Neural crest cell (in vitro differentiated cells): Measurements from ENCODE around the gene ARFIP2. TPM values are rescaled to one million over a fixed set of nuclear protein-coding genes. Genes with fewer than 3 reads are reported as not detected.

Experiments used
- DNase-seq: peaks from one replicate; pipeline ENCODE4 v3.0.0; 2021; ENCODE audit warnings: low read depth, mixed read lengths, low spot score
- H3K27ac Mint-ChIP-seq: one replicate; pipeline ENCODE4 v1.8.0; 2021; ENCODE audit warnings: mild to moderate bottlenecking, mixed read lengths; ENCODE audit not compliant: unreplicated experiment
- H3K27me3 Mint-ChIP-seq: 2 replicates; pipeline ENCODE4 v1.8.0; 2021; ENCODE audit warnings: low read depth, mild to moderate bottlenecking, mixed read lengths
- H3K36me3 Mint-ChIP-seq: 2 replicates; pipeline ENCODE4 v1.8.0; 2021; ENCODE audit warnings: low read depth, mild to moderate bottlenecking, mixed read lengths
- H3K4me1 Mint-ChIP-seq: 2 replicates; pipeline ENCODE4 v1.8.0; 2021; ENCODE audit warnings: mixed read lengths
- H3K4me3 Mint-ChIP-seq: one replicate; pipeline ENCODE4 v1.8.0; 2021; ENCODE audit warnings: mild to moderate bottlenecking, mixed read lengths
- H3K9me3 Mint-ChIP-seq: 2 replicates; pipeline ENCODE4 v1.8.0; 2021; ENCODE audit warnings: mixed read lengths
- CTCF ChIP-seq: fragments of 200-600 bp; sonication (generic); conservative IDR thresholded peaks from 2 replicates; pipeline ENCODE4 v1.5.0; 2021; ENCODE audit warnings: antibody characterized with exemption, mild to moderate bottlenecking
- total RNA-seq: library from RNA; stranded (reverse); gene quantifications from 2 replicates; pipeline ENCODE4 v1.2.1, GENCODE V29; 2021

Gene ARFIP2
- total RNA-seq, 1 donor from 2014 or later = 57.1 TPM

- Mint-ChIP-seq H3K9me3 (no peaks in the 10 kb centered on the region), H3K27me3 (no peaks in the 10 kb centered on the region), H3K27ac (no peak overlapping the region), H3K36me3 (no peaks in the 10 kb centered on the region), H3K4me3 (no peak overlapping the region), H3K4me1 (no peaks in the 10 kb centered on the region)
- DNase-seq = no peak
- TF ChIP-seq CTCF = no peak
These were observed 47.0 kb downstream of the ARFIP2 start for GRCh38 chr11:6433998-6434660.

DNA sequence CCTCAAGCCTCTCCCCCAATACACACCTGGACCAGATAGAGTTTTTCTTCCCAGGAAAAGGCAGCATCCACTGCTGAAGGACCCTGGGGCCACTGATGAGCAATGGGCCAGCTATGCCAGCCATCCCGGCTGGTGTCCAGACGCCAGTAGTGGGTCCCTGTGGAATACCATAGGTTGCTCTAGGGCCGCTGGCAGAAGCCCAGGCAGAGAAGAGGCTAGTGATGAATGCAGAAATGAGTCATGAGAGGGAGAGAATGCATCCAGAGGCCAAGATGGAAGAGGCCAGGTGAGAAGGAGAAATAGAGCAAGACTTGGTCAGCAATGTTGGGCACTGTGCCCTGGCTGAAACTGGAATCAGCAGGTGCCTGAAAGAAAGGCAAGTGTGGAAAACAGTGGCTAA is 49.3 kb downstream of the ARFIP2 start:
- H3K27me3 Mint-ChIP-seq = no peaks in the 10 kb centered on the region
- H3K36me3 Mint-ChIP-seq = no peaks in the 10 kb centered on the region
- no peak for TF ChIP-seq CTCF
- H3K4me3 Mint-ChIP-seq = no peak overlapping the region
- no peaks in the 10 kb centered on the region for H3K9me3 Mint-ChIP-seq
- H3K4me1 Mint-ChIP-seq = no peaks in the 10 kb centered on the region
- H3K27ac Mint-ChIP-seq = no peak overlapping the region
- DNase-seq = no peak

GRCh38 chr11:6427516-6427915 is 53.6 kb downstream of the ARFIP2 start:
- peaks cover 22% of the 10 kb centered on the region for H3K27me3 Mint-ChIP-seq
- H3K27ac Mint-ChIP-seq = no peak overlapping the region
- H3K36me3 Mint-ChIP-seq = no peaks in the 10 kb centered on the region
- no peak for TF ChIP-seq CTCF
- no peak for DNase-seq
- no peaks in the 10 kb centered on the region for H3K9me3 Mint-ChIP-seq
- H3K4me1 Mint-ChIP-seq = no peaks in the 10 kb centered on the region
- H3K4me3 Mint-ChIP-seq = no peak overlapping the region

Other genes with a start within 250 kb of the ARFIP2 start
- 25.3 and 25.5 TPM in 2 replicates for gene FHIP1B, start 246.7 kb downstream of the ARFIP2 start, total RNA-seq
- 0.16 TPM in 1 of 2 replicates, not detected in the other for gene CNGA4, start 242.2 kb downstream of the ARFIP2 start, total RNA-seq
- 0.51 TPM in 1 of 2 replicates, not detected in the other for gene CCKBR, start 221.5 kb downstream of the ARFIP2 start, total RNA-seq
- 5.8 and 9.9 TPM in 2 replicates for gene CAVIN3, start 160.8 kb downstream of the ARFIP2 start, total RNA-seq
- gene SMPD1, start 90.9 kb downstream of the ARFIP2 start, total RNA-seq = 14.6 and 17.7 TPM in 2 replicates
- gene APBB1, start 62.2 kb downstream of the ARFIP2 start, total RNA-seq = 86.9 and 90.0 TPM in 2 replicates
- 4.3 and 6.0 TPM in 2 replicates for gene HPX, start 40.3 kb downstream of the ARFIP2 start, total RNA-seq
- gene TRIM3, start 7.4 kb downstream of the ARFIP2 start, total RNA-seq = 20.6 and 26.2 TPM in 2 replicates
- gene TIMM10B, start 170 bp upstream of the ARFIP2 start, total RNA-seq = 43.6 and 47.6 TPM in 2 replicates
- 10.2 and 12.6 TPM in 2 replicates for gene DNHD1, start 15.9 kb upstream of the ARFIP2 start, total RNA-seq
- gene RRP8, start 122.3 kb upstream of the ARFIP2 start, total RNA-seq = 22.5 and 23.7 TPM in 2 replicates
- 120 and 121 TPM in 2 replicates for gene ILK, start 122.4 kb upstream of the ARFIP2 start, total RNA-seq
- gene TAF10, start 130.9 kb upstream of the ARFIP2 start, total RNA-seq = 133 and 143 TPM in 2 replicates
- gene TPP1, start 138.1 kb upstream of the ARFIP2 start, total RNA-seq = 41.0 and 44.7 TPM in 2 replicates
- gene DCHS1, start 174.5 kb upstream of the ARFIP2 start, total RNA-seq = 37.5 and 40.4 TPM in 2 replicates
- 47.2 and 58.9 TPM in 2 replicates for gene MRPL17, start 202.0 kb upstream of the ARFIP2 start, total RNA-seq